ENCODE results near the gene RASSF8. TPM values are rescaled to one million over a fixed set of nuclear protein-coding genes. Genes with fewer than 3 reads are reported as not detected.

The RASSF8 gene
- total RNA-seq, 4 donors from 2014 or later: 3.6 to 15.1 (median 8.8) TPM

- Histone ChIP-seq H3K27ac (peak overlapping the region; percentile 77 to 96 (median 93)), H3K9me3 (no peaks in the 10 kb centered on the region), H3K27me3 (peaks cover 0 to 85% (median 3%) of the 10 kb centered on the region in 4 donors), H3K4me1 (peaks cover 18 to 52% (median 41%) of the 10 kb centered on the region in 3 donors), H3K4me3 (peak overlapping the region; percentile 39 to 83 (median 64)), H3K36me3 (no peaks in the 10 kb centered on the region)
- WGBS, 2 donors: 15 to 28% methylated on average over 11 to 19 of the region's 60 CpGs
- TF ChIP-seq POLR2A (IDR thresholded peaks at IDR 0.05): peak in 1 of 4 donors; percentile 13
- TF ChIP-seq, protein P1, sequence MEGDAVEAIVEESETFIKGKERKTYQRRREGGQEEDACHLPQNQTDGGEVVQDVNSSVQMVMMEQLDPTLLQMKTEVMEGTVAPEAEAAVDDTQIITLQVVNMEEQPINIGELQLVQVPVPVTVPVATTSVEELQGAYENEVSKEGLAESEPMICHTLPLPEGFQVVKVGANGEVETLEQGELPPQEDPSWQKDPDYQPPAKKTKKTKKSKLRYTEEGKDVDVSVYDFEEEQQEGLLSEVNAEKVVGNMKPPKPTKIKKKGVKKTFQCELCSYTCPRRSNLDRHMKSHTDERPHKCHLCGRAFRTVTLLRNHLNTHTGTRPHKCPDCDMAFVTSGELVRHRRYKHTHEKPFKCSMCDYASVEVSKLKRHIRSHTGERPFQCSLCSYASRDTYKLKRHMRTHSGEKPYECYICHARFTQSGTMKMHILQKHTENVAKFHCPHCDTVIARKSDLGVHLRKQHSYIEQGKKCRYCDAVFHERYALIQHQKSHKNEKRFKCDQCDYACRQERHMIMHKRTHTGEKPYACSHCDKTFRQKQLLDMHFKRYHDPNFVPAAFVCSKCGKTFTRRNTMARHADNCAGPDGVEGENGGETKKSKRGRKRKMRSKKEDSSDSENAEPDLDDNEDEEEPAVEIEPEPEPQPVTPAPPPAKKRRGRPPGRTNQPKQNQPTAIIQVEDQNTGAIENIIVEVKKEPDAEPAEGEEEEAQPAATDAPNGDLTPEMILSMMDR (IDR thresholded peaks at IDR 0.05): peak in 1 of 6 experiments; percentile 3
- intact Hi-C loops (cut with DNase I): no loop called here
- DNase-seq: peak; percentile 34
Measured at GRCh38 chr12:26126340-26127284, 168.1 kb downstream of the RASSF8 start.

GRCh38 chr12:26127404-26127803, 168.9 kb downstream of the RASSF8 start:
- H3K27ac ChIP-seq: peak overlapping the region in 2 of 4 donors; percentile 92 to 96
- no peak for DNase-seq
- H3K27me3 ChIP-seq: peaks cover 0 to 79% (median 3%) of the 10 kb centered on the region in 4 donors

DNA sequence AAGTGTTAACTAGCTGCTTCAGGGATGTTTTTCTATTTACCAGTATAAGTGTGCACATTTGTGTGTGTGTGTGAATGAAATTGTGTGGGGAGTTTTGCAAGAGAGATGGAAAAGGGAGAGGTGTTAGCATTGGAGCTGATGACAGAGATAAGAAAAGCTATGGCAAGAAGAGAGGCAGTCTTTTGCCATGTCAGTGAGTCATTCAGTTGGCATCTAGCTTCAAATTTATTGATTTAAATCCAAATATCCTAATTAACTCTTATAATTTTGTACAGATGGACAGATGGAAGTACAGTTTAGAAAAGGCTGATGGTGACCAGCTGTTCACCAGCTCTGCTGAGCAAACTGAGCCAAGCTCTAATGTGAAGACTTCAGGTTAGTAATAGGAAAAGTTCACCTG, 169.7 kb downstream of the RASSF8 start:
- intact Hi-C loops (cut with DNase I): no loop called here
- H3K27me3 ChIP-seq: peaks cover 0 to 77% (median under 1%) of the 10 kb centered on the region in 4 donors
- DNase-seq: no peak

More at GRCh38 chr12:26127404-26127803, 168.9 kb downstream of the RASSF8 start:
- intact Hi-C loops (cut with DNase I): no loop called here
- TF ChIP-seq, protein P1 (IDR thresholded peaks at IDR 0.05): no peak
- no peak for TF ChIP-seq POLR2A (IDR thresholded peaks at IDR 0.05)
- H3K4me3 ChIP-seq: no peak overlapping the region
- peaks cover 16 to 47% (median 35%) of the 10 kb centered on the region in 3 donors for H3K4me1 ChIP-seq
- no peaks in the 10 kb centered on the region for H3K9me3 ChIP-seq
- no peaks in the 10 kb centered on the region for H3K36me3 ChIP-seq
- WGBS, 2 donors: 85 to 93% methylated on average over 2 of the region's 2 CpGs

More for the DNA sequence above, 169.7 kb downstream of the RASSF8 start:
- TF ChIP-seq POLR2A (IDR thresholded peaks at IDR 0.05): no peak
- TF ChIP-seq, protein P1 (IDR thresholded peaks at IDR 0.05): no peak
- no peaks in the 10 kb centered on the region for H3K36me3 ChIP-seq
- H3K4me1 ChIP-seq: peaks cover 16 to 40% (median 31%) of the 10 kb centered on the region in 3 donors
- no peak overlapping the region for H3K27ac ChIP-seq
- H3K4me3 ChIP-seq: no peak overlapping the region
- H3K9me3 ChIP-seq: no peaks in the 10 kb centered on the region

Other genes starting within 250 kb of the RASSF8 start
- gene BHLHE41, start 166.4 kb downstream of the RASSF8 start, total RNA-seq: 10 to 100 TPM in 1 of 4 donors, 1 to 10 TPM in 2, under 1 TPM in 1; 0.48 to 14.3 (median 1.7) TPM
- gene SSPN, start 236.9 kb downstream of the RASSF8 start, total RNA-seq: 10 to 100 TPM in 1 of 4 donors, 1 to 10 TPM in 2, under 1 TPM in 1; 0.99 to 11.3 (median 3.1) TPM

Measured in esophagus squamous epithelium (tissue), 5 donors.